Activated CD8-positive, alpha-beta T cell treated with anti-CD3 and anti-CD28 coated beads, Interleukin-2, amount 10 ng/mL, durations not matched to agents 7 days and 5 days (primary cell): Measurements from ENCODE around the gene TMX4. TPM values are rescaled to one million over a fixed set of nuclear protein-coding genes. Genes with fewer than 3 reads are reported as not detected.
"Not testable (repeated sequence)": the region's sequence is repeated elsewhere in the genome, so short reads cannot be mapped to it uniquely, and the experiment has no call there.

Experiments used
- ATAC-seq: fragments of 150-1000 bp; cut with Tn5 transposase; one replicate; pipeline ENCODE4 v1.10.0; 2021; ENCODE audit warnings: moderate library complexity
- CTCF ChIA-PET: fragments of 350-600 bp; sonication (Branson Sonifier 250); formaldehyde crosslinking; loops from one replicate; lab custom pipeline; 2021; ENCODE audit warnings: antibody characterized with exemption; lab: Charles Lee
- POLR2A ChIA-PET: fragments of 350-600 bp; sonication (Branson Sonifier 250); formaldehyde crosslinking; loops from one replicate; lab custom pipeline; 2021; ENCODE audit warnings: antibody characterized with exemption; lab: Charles Lee
- DNase-seq: peaks from one replicate; pipeline ENCODE4 v3.0.0-alpha.2; 2020
- H3K27ac Mint-ChIP-seq: one replicate; pipeline ENCODE4 v1.8.0; 2021; ENCODE audit warnings: mild to moderate bottlenecking, mixed read lengths
- H3K27me3 Mint-ChIP-seq: one replicate; pipeline ENCODE4 v1.8.0; 2021; ENCODE audit warnings: low read depth, mixed read lengths
- H3K36me3 Mint-ChIP-seq: one replicate; pipeline ENCODE4 v1.8.0; 2021; ENCODE audit warnings: low read depth, mixed read lengths
- H3K4me1 Mint-ChIP-seq: one replicate; pipeline ENCODE4 v1.8.0; 2021; ENCODE audit warnings: low read depth, mixed read lengths
- H3K4me3 Mint-ChIP-seq: one replicate; pipeline ENCODE4 v1.8.0; 2021; ENCODE audit warnings: mild to moderate bottlenecking, mixed read lengths
- H3K9me3 Mint-ChIP-seq: one replicate; pipeline ENCODE4 v1.8.0; 2022; ENCODE audit warnings: mixed read lengths; ENCODE audit not compliant: insufficient read depth
- total RNA-seq, 2 experiments: library from RNA; stranded (reverse); gene quantifications; one replicate each; pipeline ENCODE4 v1.2.3, GENCODE V29; 2021

The TMX4 gene
- total RNA-seq, 2 experiments from 2014 or later = 24.9 to 31.6 TPM

DNA sequence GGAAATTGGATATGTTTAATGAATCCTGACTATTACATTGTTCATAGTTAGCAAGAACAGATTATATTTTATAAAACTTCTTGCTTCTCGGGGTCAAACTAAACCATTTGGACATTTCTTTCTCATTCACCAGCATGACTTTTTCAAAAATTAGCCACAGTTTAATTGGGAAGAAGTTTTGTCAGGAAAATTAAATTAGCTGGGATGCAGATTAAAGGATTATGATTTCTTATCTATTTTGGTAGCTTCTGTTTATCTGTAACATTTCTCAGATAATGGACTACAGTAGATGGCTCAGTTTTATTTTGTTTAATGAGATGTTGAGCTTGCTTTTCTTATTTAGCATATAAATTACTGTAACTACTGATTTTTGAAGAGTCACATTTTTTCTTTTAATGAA is 26.4 kb upstream of the TMX4 start:
- CTCF ChIA-PET = interaction anchor here (1.4 to 7.0 kb wide), 7 partner anchors 11 to 676 kb away, joined by 3 to 82 read pairs (median 9); partner anchors contain the start of gene TMX4
- Mint-ChIP-seq H3K4me3 (no peak overlapping the region), H3K36me3 (no peaks in the 10 kb centered on the region), H3K27ac (no peak overlapping the region), H3K4me1 (peaks cover 6% of the 10 kb centered on the region), H3K9me3 (no peaks in the 10 kb centered on the region), H3K27me3 (peaks cover 17% of the 10 kb centered on the region)
- no peak for DNase-seq
- no peak for ATAC-seq
- POLR2A ChIA-PET = no interaction called here

DNA sequence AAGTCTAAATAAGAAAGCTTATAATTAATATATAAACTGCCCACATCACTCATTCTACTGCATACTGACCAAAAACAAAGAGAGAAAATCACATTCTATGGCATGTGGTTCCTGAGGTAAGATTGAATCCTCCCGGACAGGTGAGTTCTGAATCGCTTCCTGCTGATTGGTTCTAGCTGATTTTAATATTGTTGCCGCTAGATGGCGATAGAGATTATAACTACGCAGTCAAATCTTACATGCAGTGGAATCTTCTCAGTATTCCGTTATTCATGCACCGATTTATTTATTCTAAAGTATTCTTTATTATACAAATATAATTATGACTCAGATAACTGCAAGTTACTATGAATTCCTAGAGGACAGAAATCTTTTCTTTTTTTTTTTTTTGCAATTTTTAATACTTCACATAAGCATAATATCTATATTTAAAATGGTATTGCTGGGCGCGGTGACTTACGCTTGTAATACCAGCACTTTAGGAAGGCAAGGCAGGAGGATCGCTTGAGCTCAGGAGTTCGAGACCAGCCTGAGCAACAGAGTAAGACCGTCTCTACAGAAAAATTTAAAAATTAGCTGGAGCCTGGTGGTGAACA is 24.2 kb upstream of the TMX4 start:
- peaks cover 23% of the 10 kb centered on the region for H3K27me3 Mint-ChIP-seq
- POLR2A ChIA-PET = no interaction called here

DNA sequence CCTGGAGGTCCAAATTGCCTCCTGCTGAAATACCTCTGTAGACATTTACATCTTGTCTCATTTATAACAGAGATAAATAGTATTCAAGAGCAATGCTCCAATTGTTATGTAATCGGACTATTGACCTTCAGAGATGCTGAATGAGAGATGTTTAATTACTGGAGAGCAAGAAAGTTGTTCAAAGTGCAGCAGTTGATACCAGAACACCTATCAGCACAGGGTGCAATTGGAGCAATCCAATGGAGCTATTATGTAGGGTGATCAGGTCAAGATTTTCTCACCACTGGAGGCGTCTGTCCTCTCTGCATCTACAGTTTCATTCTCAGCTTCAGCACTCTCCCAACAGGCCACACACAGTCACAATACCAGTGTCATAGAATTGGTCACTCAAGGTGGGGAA is 19.5 kb upstream of the TMX4 start:
- Mint-ChIP-seq H3K9me3 (no peaks in the 10 kb centered on the region), H3K27me3 (peaks cover 21% of the 10 kb centered on the region), H3K27ac (no peak overlapping the region), H3K4me3 (no peak overlapping the region), H3K4me1 (peaks cover 5% of the 10 kb centered on the region), H3K36me3 (no peaks in the 10 kb centered on the region)
- POLR2A ChIA-PET = no interaction called here
- CTCF ChIA-PET = no interaction called here
- ATAC-seq = no peak
- DNase-seq = no peak

More for the DNA sequence above, 24.2 kb upstream of the TMX4 start:
- H3K27ac Mint-ChIP-seq = no peak overlapping the region
- no peak overlapping the region for H3K4me3 Mint-ChIP-seq
- ATAC-seq = peak; percentile 79
- peaks cover 1% of the 10 kb centered on the region for H3K4me1 Mint-ChIP-seq
- no peaks in the 10 kb centered on the region for H3K9me3 Mint-ChIP-seq
- CTCF ChIA-PET = interaction anchor here (0.7 to 7.0 kb wide), 26 partner anchors 9 to 678 kb away, joined by 3 to 82 read pairs (median 5); partner anchors contain the start of genes PLCB1 and TMX4
- peak; percentile 49 for DNase-seq
- no peaks in the 10 kb centered on the region for H3K36me3 Mint-ChIP-seq

DNA sequence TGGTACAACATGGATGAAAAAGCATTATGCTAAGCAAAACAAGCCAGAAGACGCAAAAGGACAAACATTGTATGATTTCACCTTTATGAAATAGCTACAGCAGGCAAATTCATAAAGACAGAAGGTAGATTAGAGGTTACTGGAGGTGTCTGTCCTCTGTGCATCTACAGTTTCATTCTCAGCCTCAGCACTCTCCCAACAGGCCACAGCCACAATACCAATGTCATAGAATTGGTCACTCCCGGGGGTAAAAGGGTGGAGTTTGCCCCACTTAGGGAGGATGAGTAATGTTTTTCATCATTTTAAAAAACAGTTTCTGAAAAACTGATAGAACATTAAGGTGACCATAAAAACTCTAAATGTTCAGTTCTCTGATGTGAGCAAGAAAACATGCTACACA is 17.2 kb upstream of the TMX4 start:
- ChIA-PET POLR2A (interaction anchor here (0.6 kb wide), 1 partner anchor 1589 kb away, joined by 3 read pairs; no protein-coding TSS in a partner anchor), CTCF (interaction anchor here (1.5 to 2.5 kb wide), 2 partner anchors 100 to 685 kb away, joined by 5 to 11 read pairs; no protein-coding TSS in a partner anchor)
- DNase-seq (no peak), ATAC-seq (no peak)
- H3K4me3 Mint-ChIP-seq = no peak overlapping the region
- no peak overlapping the region for H3K27ac Mint-ChIP-seq
- H3K4me1 Mint-ChIP-seq = peaks cover 3% of the 10 kb centered on the region
- H3K9me3 Mint-ChIP-seq = no peaks in the 10 kb centered on the region
- no peaks in the 10 kb centered on the region for H3K36me3 Mint-ChIP-seq
- peaks cover 15% of the 10 kb centered on the region for H3K27me3 Mint-ChIP-seq

GRCh38 chr20:8033151-8033841 is 13.7 kb upstream of the TMX4 start:
- ChIA-PET CTCF (interaction anchor here (2.5 kb wide), 1 partner anchor 12 kb away, joined by 7 read pairs; no protein-coding TSS in a partner anchor), POLR2A (no interaction called here)
- Mint-ChIP-seq H3K9me3 (no peaks in the 10 kb centered on the region), H3K4me3 (no peak overlapping the region), H3K27ac (no peak overlapping the region), H3K4me1 (peaks cover 3% of the 10 kb centered on the region), H3K36me3 (no peaks in the 10 kb centered on the region), H3K27me3 (peaks cover 9% of the 10 kb centered on the region)
- ATAC-seq = no peak
- no peak for DNase-seq

DNA sequence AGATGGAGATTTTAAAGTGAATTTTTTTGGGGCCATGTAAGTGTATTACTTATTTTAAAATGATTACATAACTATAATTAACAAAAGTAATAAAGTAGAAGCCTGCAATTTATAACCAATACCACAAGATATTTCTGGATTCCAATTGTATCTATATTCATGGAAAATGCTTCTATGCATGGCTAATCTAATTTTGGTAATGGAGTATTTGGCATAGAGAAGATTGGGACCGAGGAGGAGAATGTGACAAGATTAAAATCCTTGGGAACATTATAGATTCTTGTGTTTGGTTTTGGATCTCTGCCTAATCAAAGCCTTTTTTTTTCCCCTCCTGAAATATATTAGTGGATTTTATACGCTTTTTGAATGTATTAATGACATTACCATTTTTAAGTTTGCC is 12.9 kb upstream of the TMX4 start:
- H3K36me3 Mint-ChIP-seq = no peaks in the 10 kb centered on the region
- ChIA-PET POLR2A (no interaction called here), CTCF (no interaction called here)
- peaks cover 11% of the 10 kb centered on the region for H3K27me3 Mint-ChIP-seq
- H3K4me3 Mint-ChIP-seq = no peak overlapping the region
- peaks cover 3% of the 10 kb centered on the region for H3K4me1 Mint-ChIP-seq
- DNase-seq (no peak), ATAC-seq (no peak)
- H3K27ac Mint-ChIP-seq = no peak overlapping the region
- no peaks in the 10 kb centered on the region for H3K9me3 Mint-ChIP-seq

DNA sequence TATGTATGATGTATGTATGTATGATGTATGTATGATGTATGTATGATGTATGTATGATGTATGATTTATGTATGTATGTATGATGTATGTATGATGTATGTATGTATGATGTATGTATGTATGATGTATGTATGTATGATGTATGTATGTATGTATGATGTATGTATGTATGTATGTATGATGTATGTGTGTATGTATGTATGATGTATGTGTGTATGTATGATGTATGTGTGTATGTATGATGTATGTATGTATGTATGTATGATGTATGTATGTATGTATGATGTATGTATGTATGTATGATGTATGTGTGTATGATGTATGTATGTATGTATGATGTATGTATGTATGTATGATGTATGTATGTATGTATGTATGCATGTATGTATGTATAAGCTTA is 12.0 kb upstream of the TMX4 start:
- not testable (repeated sequence) for H3K27ac Mint-ChIP-seq, H3K4me3 Mint-ChIP-seq, DNase-seq, H3K4me1 Mint-ChIP-seq, ATAC-seq, H3K9me3 Mint-ChIP-seq, H3K36me3 Mint-ChIP-seq
- POLR2A ChIA-PET = interaction anchor here (1.0 kb wide), 1 partner anchor 12 kb away, joined by 4 read pairs; the partner anchor contains the start of gene TMX4
- peaks cover 16% of the 10 kb centered on the region for H3K27me3 Mint-ChIP-seq
- CTCF ChIA-PET = interaction anchor here (1.4 kb wide), 1 partner anchor 12 kb away, joined by 3 read pairs; the partner anchor contains the start of gene TMX4

GRCh38 chr20:8021541-8022269 is 2.1 kb upstream of the TMX4 start:
- H3K4me3 Mint-ChIP-seq = no peak overlapping the region
- peaks cover 11% of the 10 kb centered on the region for H3K27me3 Mint-ChIP-seq
- peaks cover 4% of the 10 kb centered on the region for H3K36me3 Mint-ChIP-seq
- no peaks in the 10 kb centered on the region for H3K9me3 Mint-ChIP-seq
- ATAC-seq (no peak), DNase-seq (no peak)
- ChIA-PET POLR2A (no interaction called here), CTCF (interaction anchor here (0.7 to 4.1 kb wide), 3 partner anchors 23 to 701 kb away, joined by 3 to 21 read pairs (median 4); no protein-coding TSS in a partner anchor)
- peaks cover 9% of the 10 kb centered on the region for H3K4me1 Mint-ChIP-seq
- no peak overlapping the region for H3K27ac Mint-ChIP-seq

DNA sequence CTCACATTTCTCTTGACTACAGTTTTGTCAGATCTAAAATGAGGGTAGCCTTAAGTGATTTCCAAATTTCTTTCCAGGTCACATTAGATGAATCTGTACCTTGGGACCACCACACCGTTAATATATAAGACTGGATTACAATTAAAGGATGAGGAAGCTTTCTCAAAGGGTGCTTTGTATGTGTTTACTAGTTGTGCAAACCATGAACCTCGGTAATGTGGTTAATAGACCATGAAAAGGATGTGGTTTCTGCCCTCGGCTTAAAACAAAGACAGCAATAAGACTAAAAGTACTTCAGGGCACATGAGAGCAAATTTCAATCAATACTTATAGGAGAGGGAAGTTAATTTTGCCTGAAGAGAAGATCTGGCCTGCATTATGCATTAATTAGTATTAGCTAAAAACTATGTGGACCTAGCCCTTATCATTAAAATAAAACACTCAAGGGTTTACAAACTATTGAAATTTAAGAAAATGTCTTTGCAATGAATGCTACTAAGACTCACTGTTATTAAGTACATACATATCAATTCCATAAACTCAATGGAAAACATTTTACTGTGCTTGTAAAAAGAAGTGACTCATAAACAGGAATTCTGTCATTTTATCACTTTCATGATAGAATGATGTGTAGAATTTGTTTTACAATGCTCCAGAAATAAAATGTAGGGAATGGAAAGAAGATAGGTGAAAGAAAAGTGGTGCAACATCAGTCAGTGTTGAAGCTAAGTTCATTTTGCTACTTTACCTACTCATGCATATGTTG is 936 bp upstream of the TMX4 start:
- Mint-ChIP-seq H3K27ac (no peak overlapping the region), H3K36me3 (peaks cover 4% of the 10 kb centered on the region), H3K9me3 (no peaks in the 10 kb centered on the region), H3K4me1 (peaks cover 9% of the 10 kb centered on the region), H3K4me3 (no peak overlapping the region), H3K27me3 (peaks cover 7% of the 10 kb centered on the region)
- ChIA-PET POLR2A (interaction anchor here (1.0 to 1.2 kb wide), 2 partner anchors 10 to 20 kb away, joined by 3 to 4 read pairs; no protein-coding TSS in a partner anchor), CTCF (interaction anchor here (1.1 to 4.1 kb wide), 4 partner anchors 11 to 84 kb away, joined by 3 to 21 read pairs (median 4); no protein-coding TSS in a partner anchor)
- peak; percentile 60 for DNase-seq
- ATAC-seq = no peak

DNA sequence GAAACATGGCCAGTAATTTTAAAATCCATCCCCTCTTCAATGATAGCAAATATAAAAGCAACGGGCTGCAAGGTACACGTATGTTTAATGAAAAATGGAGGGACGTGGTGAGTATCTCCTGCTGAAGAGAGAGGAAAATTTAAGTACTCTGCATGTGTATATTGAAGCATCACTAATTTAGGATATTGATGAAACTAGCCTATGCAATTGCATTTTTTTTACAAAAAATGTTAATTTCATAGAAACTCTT is 362 bp upstream of the TMX4 start:
- H3K27ac Mint-ChIP-seq = no peak overlapping the region

GRCh38 chr20:8018958-8019245 is 659 bp downstream of the TMX4 start:
- no peaks in the 10 kb centered on the region for H3K27me3 Mint-ChIP-seq
- no peaks in the 10 kb centered on the region for H3K9me3 Mint-ChIP-seq
- peaks cover 13% of the 10 kb centered on the region for H3K4me1 Mint-ChIP-seq
- H3K36me3 Mint-ChIP-seq = peaks cover 4% of the 10 kb centered on the region
- CTCF ChIA-PET = interaction anchor here (4.1 kb wide), 1 partner anchor 26 kb away, joined by 21 read pairs; no protein-coding TSS in a partner anchor
- peak; percentile 69 for DNase-seq
- peak overlapping the region; percentile 88 for H3K27ac Mint-ChIP-seq
- peak; percentile 75 for ATAC-seq
- POLR2A ChIA-PET = no interaction called here
- peak overlapping the region; percentile 91 for H3K4me3 Mint-ChIP-seq

More for the DNA sequence above, 362 bp upstream of the TMX4 start:
- POLR2A ChIA-PET = interaction anchor here (1.0 to 1.2 kb wide), 2 partner anchors 11 to 19 kb away, joined by 3 to 4 read pairs; no protein-coding TSS in a partner anchor
- no peak for DNase-seq
- Mint-ChIP-seq H3K9me3 (no peaks in the 10 kb centered on the region), H3K36me3 (peaks cover 4% of the 10 kb centered on the region), H3K27me3 (peaks cover 2% of the 10 kb centered on the region), H3K4me1 (peaks cover 12% of the 10 kb centered on the region), H3K4me3 (no peak overlapping the region)
- CTCF ChIA-PET = interaction anchor here (1.1 to 4.1 kb wide), 3 partner anchors 11 to 83 kb away, joined by 3 to 21 read pairs (median 5); no protein-coding TSS in a partner anchor
- ATAC-seq = no peak
